ENCODE measurements around the gene LDHD.

GRCh38 chr16:75086688-75087374, 29.7 kb downstream of the LDHD start:
- TF ChIP-seq EZH2 (IDR thresholded peaks at IDR 0.05; ENCODE audit: borderline replicate concordance) (no peak), CTCF (IDR thresholded peaks at IDR 0.05; ENCODE audit: poor library complexity) (no peak)

Measured in hepatocyte (in vitro differentiated cells).